IMR-90 (cell line): ENCODE measurements around the gene MYO1A. TPM values are rescaled to one million over a fixed set of nuclear protein-coding genes. Genes with fewer than 3 reads are reported as not detected.

Experiments
- ATAC-seq: fragments of 200-7000 bp; cut with Tn5 transposase; 2 replicates; pipeline ENCODE4 v1.9.1; 2020; ENCODE audit warnings: low read depth, mild to moderate bottlenecking, moderate library complexity
- BruUV-seq: library from RNA; stranded (reverse); fragments of 400-500 nt; replicated peaks from 2 replicates; lab custom pipeline; 2021; lab: Mats Ljungman, UMichigan
- CTCF ChIA-PET: fragments of 300-600 bp; formaldehyde crosslinking; extraction: SDS; loops from one replicate; lab custom pipeline; 2021; ENCODE audit warnings: antibody characterized with exemption; lab: Yijun Ruan, JAX
- POLR2A ChIA-PET: fragments of 300-600 bp; sonication (Branson Sonifier 250); formaldehyde crosslinking; loops from one replicate; lab custom pipeline; 2022; ENCODE audit warnings: antibody characterized with exemption; ENCODE audit not compliant: unreplicated experiment; lab: Charles Lee
- DNase-seq: peaks from one replicate; pipeline ENCODE4 v3.0.0; 2013
- H2AFZ ChIP-seq: replicated peaks from 2 replicates; pipeline ENCODE3; 2013; ENCODE audit warnings: low read length, mild to moderate bottlenecking; ENCODE audit not compliant: poor library complexity
- H2AK5ac ChIP-seq: 2 replicates; pipeline ENCODE4 v1.6.1; 2013; ENCODE audit warnings: low read depth, low read length, inconsistent platforms
- H2AK9ac ChIP-seq: replicated peaks from 2 replicates; pipeline ENCODE3; 2013; ENCODE audit warnings: mild to moderate bottlenecking, low read depth, low read length, moderate library complexity; ENCODE audit not compliant: poor library complexity
- H2BK120ac ChIP-seq: 2 replicates; pipeline ENCODE4 v1.6.1; 2013; ENCODE audit warnings: low read depth, low read length, inconsistent platforms
- H2BK15ac ChIP-seq: 3 replicates; pipeline ENCODE4 v1.6.1; 2013; ENCODE audit warnings: low read depth, low read length, inconsistent platforms
- H2BK20ac ChIP-seq: 2 replicates; pipeline ENCODE4 v1.6.1; 2013; ENCODE audit warnings: low read depth, mild to moderate bottlenecking, inconsistent platforms, low read length, moderate library complexity
- H2BK5ac ChIP-seq: 2 replicates; pipeline ENCODE4 v1.6.1; 2013; ENCODE audit warnings: mild to moderate bottlenecking, low read depth, low read length, inconsistent platforms; ENCODE audit not compliant: poor library complexity, severe bottlenecking
- H3K14ac ChIP-seq: replicated peaks from 2 replicates; pipeline ENCODE4 v1.6.1; 2013; ENCODE audit warnings: low read depth, low read length, inconsistent platforms
- H3K18ac ChIP-seq: 2 replicates; pipeline ENCODE4 v1.6.1; 2013; ENCODE audit warnings: low read depth, low read length, control low read depth
- H3K23ac ChIP-seq: 2 replicates; pipeline ENCODE4 v1.6.1; 2013; ENCODE audit warnings: low read depth, low read length, inconsistent platforms
- H3K27ac ChIP-seq: 2 replicates; pipeline ENCODE4 v1.5.1; 2013; ENCODE audit warnings: mild to moderate bottlenecking, control low read depth, low read length; ENCODE audit not compliant: insufficient read depth
- H3K27me3 ChIP-seq: 2 replicates; pipeline ENCODE4 v1.6.1; 2013; ENCODE audit warnings: low read length; ENCODE audit not compliant: control insufficient read depth, insufficient read depth
- H3K36me3 ChIP-seq: 2 replicates; pipeline ENCODE4 v1.6.1; 2013; ENCODE audit warnings: low read length, mixed read lengths; ENCODE audit not compliant: control insufficient read depth, insufficient read depth
- H3K4ac ChIP-seq: 2 replicates; pipeline ENCODE4 v1.6.1; 2013; ENCODE audit warnings: low read depth, low read length, inconsistent platforms
- H3K4me1 ChIP-seq: 2 replicates; pipeline ENCODE4 v1.6.1; 2013; ENCODE audit warnings: low read length, mixed read lengths; ENCODE audit not compliant: control insufficient read depth, insufficient read depth
- H3K4me2 ChIP-seq: 2 replicates; pipeline ENCODE4 v1.6.1; 2013; ENCODE audit warnings: low read depth, mild to moderate bottlenecking, control low read depth, low read length, moderate library complexity
- H3K4me3 ChIP-seq: 2 replicates; pipeline ENCODE4 v1.5.1; 2013; ENCODE audit warnings: low read depth, mild to moderate bottlenecking, control low read depth, low read length, moderate library complexity; ENCODE audit not compliant: insufficient read depth
- H3K56ac ChIP-seq: 2 replicates; pipeline ENCODE4 v1.6.1; 2013; ENCODE audit warnings: low read length, inconsistent platforms; ENCODE audit not compliant: insufficient read depth; ENCODE audit errors: extremely low read depth
- H3K79me1 ChIP-seq, 2 experiments: 2 replicates each; pipeline ENCODE4 v1.6.1; 2013; ENCODE audit warnings: low read length in 2 of 2, inconsistent platforms in 1 of 2, low read depth in 1 of 2
- H3K9ac ChIP-seq: 2 replicates; pipeline ENCODE4 v1.6.1; 2013; ENCODE audit warnings: low read depth, low read length, control low read depth
- H3K9me1 ChIP-seq: 2 replicates; pipeline ENCODE4 v1.6.1; 2013; ENCODE audit warnings: low read length, inconsistent platforms; ENCODE audit not compliant: insufficient read depth
- H3K9me3 ChIP-seq: 2 replicates; pipeline ENCODE4 v1.6.1; 2013; ENCODE audit warnings: low read length; ENCODE audit not compliant: control insufficient read depth, insufficient read depth
- H4K20me1 ChIP-seq: 2 replicates; pipeline ENCODE4 v1.6.1; 2013; ENCODE audit warnings: low read length, inconsistent platforms; ENCODE audit not compliant: insufficient read depth
- H4K5ac ChIP-seq: 2 replicates; pipeline ENCODE4 v1.6.1; 2013; ENCODE audit warnings: mild to moderate bottlenecking, low read depth, low read length, control low read depth
- H4K8ac ChIP-seq, 2 experiments: 2 replicates each; pipeline ENCODE4 v1.6.1; 2013; ENCODE audit warnings: low read depth in 2 of 2, low read length in 2 of 2, control low read depth in 1 of 2, inconsistent platforms in 1 of 2
- H4K91ac ChIP-seq: 2 replicates; pipeline ENCODE4 v1.6.1; 2013; ENCODE audit warnings: low read depth, low read length, inconsistent platforms; ENCODE audit not compliant: insufficient read depth
- BHLHE40 ChIP-seq: fragments of 150-350 bp; IDR thresholded peaks from 2 replicates; pipeline ENCODE4 v1.6.1; 2016; ENCODE audit warnings: mild to moderate bottlenecking, low read depth, low read length
- CEBPB ChIP-seq: IDR thresholded peaks from 2 replicates; pipeline ENCODE4 v1.6.1; 2012; ENCODE audit warnings: low read depth, low read length, improper control_type of control experiment
- CHD1 ChIP-seq: IDR thresholded peaks from 2 replicates; pipeline ENCODE4 v1.6.1; 2012; ENCODE audit warnings: low read depth, low read length, improper control_type of control experiment
- CTCF ChIP-seq: conservative IDR thresholded peaks from 2 replicates; pipeline ENCODE4 v1.5.1; 2012; ENCODE audit warnings: mild to moderate bottlenecking, low read depth, low read length, improper control_type of control experiment
- ELK1 ChIP-seq: fragments of 150-350 bp; IDR thresholded peaks from 2 replicates; pipeline ENCODE4 v1.6.1; 2016; ENCODE audit warnings: low read depth, mild to moderate bottlenecking, low read length, moderate library complexity, borderline replicate concordance
- FOS ChIP-seq: fragments of 150-350 bp; IDR thresholded peaks from 2 replicates; pipeline ENCODE4 v1.6.1; 2016; ENCODE audit warnings: low read depth, low read length
- MAFK ChIP-seq: IDR thresholded peaks from 2 replicates; pipeline ENCODE4 v1.6.1; 2012; ENCODE audit warnings: low read depth, low read length, improper control_type of control experiment
- MAZ ChIP-seq: IDR thresholded peaks from 2 replicates; pipeline ENCODE4 v1.6.1; 2012; ENCODE audit warnings: low read depth, mild to moderate bottlenecking, low read length, improper control_type of control experiment, moderate library complexity, borderline replicate concordance
- MXI1 ChIP-seq: IDR thresholded peaks from 2 replicates; pipeline ENCODE4 v1.6.1; 2012; ENCODE audit warnings: low read depth, mild to moderate bottlenecking, low read length, moderate library complexity, borderline replicate concordance
- NFE2L2 ChIP-seq: fragments of 150-350 bp; IDR thresholded peaks from 2 replicates; pipeline ENCODE4 v1.6.1; 2016; ENCODE audit warnings: low read depth, mild to moderate bottlenecking, low read length
- POLR2A ChIP-seq: IDR thresholded peaks from 2 replicates; pipeline ENCODE4 v1.6.1; 2012; ENCODE audit warnings: mild to moderate bottlenecking, low read depth, low read length
- RAD21 ChIP-seq: IDR thresholded peaks from 2 replicates; pipeline ENCODE4 v1.6.1; 2012; ENCODE audit warnings: low read length, improper control_type of control experiment
- RCOR1 ChIP-seq: IDR thresholded peaks from 2 replicates; pipeline ENCODE4 v1.6.1; 2012; ENCODE audit warnings: mild to moderate bottlenecking, low read length, improper control_type of control experiment; ENCODE audit not compliant: insufficient replicate concordance
- RFX5 ChIP-seq: IDR thresholded peaks from 2 replicates; pipeline ENCODE4 v1.8.0; 2012; ENCODE audit warnings: low read depth, mild to moderate bottlenecking, low read length, moderate library complexity
- USF2 ChIP-seq: fragments of 150-350 bp; IDR thresholded peaks from 2 replicates; pipeline ENCODE4 v1.6.1; 2017; ENCODE audit warnings: mild to moderate bottlenecking, antibody characterized with exemption, low read length, low read depth
- WGBS, 2 experiments: methylation state at CpG; one replicate each; pipeline versions ENCODE4 v1.1.5 to v1.1.7; 2013; ENCODE audit warnings: missing lambda C conversion rate in 2 of 2; ENCODE audit not compliant: insufficient read length in 1 of 2; ENCODE audit errors: extremely low coverage in 2 of 2; 5-methylcytosine and 5-hydroxymethylcytosine counted together
- dilution Hi-C: fragments of 300-500 bp; cut with HindIII; formaldehyde crosslinking; loops from one replicate; pipeline ENCODE4 v1.14.3; 2018; ENCODE audit warnings: low sequenced_read_pairs; ENCODE audit not compliant: unreplicated experiment
- in situ Hi-C: fragments of 300-500 bp; cut with MboI; formaldehyde crosslinking; loops from 3 replicates; pipeline ENCODE4 v1.14.3; 2019; ENCODE audit warnings: low sequenced_read_pairs, inconsistent platforms, mixed read lengths
- intact Hi-C: fragments of 100-400 bp; cut with micrococcal nuclease; formaldehyde crosslinking; loops from 2 replicates; pipeline ENCODE4 v1.10.0; 2022
- polyA plus RNA-seq, 3 experiments: library from polyadenylated mRNA; depleted of rRNA; stranded (reverse); fragments of >200 nt; gene quantifications; 2 replicates each; pipeline ENCODE4 v1.2.3, GENCODE V29; 2012; ENCODE audit warnings: low replicate concordance in 1 of 3
- total RNA-seq: library from RNA; depleted of rRNA; stranded (reverse); fragments of >200 nt; gene quantifications from 2 replicates; pipeline ENCODE4 v1.2.3, GENCODE V29; 2012

The MYO1A gene
- total and polyA plus RNA-seq, 2 of the 4 experiments (the other 2 are of a cell fraction): under 0.01 TPM; not detected in 1

GRCh38 chr12:56983386-56983785, 66.5 kb downstream of the MYO1A start:
- dilution Hi-C loops (no loop called here), in situ Hi-C loops (loop anchor here (25.0 kb wide), 1 partner anchor 471 kb away; the partner anchor contains the start of gene RBMS2), intact Hi-C loops (no loop called here)
- no peak overlapping the region for H2AFZ ChIP-seq
- no peak overlapping the region for H2BK120ac ChIP-seq
- H3K4me3 ChIP-seq: no peak overlapping the region
- no peak overlapping the region for H2AK5ac ChIP-seq
- ATAC-seq (no peak), DNase-seq (no peak)
- no peaks in the 10 kb centered on the region for H3K9me3 ChIP-seq
- no peak overlapping the region for H3K4me2 ChIP-seq
- peaks cover 3% of the 10 kb centered on the region for H3K4me1 ChIP-seq
- no peak overlapping the region for H2BK15ac ChIP-seq
- H4K5ac ChIP-seq: no peak overlapping the region
- BruUV-seq: no TSS peak
- H3K9me1 ChIP-seq: no peaks in the 10 kb centered on the region
- H2BK5ac ChIP-seq: no peak overlapping the region
- no peak overlapping the region for H3K56ac ChIP-seq
- H3K18ac ChIP-seq: no peak overlapping the region
- 56% methylated on average over 3 of the region's 4 CpGs; no CpG with 5 or more reads in 1 of the 2 experiments for WGBS, 2 experiments
- no peak overlapping the region for H3K9ac ChIP-seq
- peaks cover 6% of the 10 kb centered on the region; the same call in 1 of the 2 replicates for H3K27me3 ChIP-seq
- H3K79me1 ChIP-seq: no peaks in the 10 kb centered on the region
- no peak overlapping the region for H3K14ac ChIP-seq
- H4K91ac ChIP-seq: no peak overlapping the region
- no peak overlapping the region for H3K27ac ChIP-seq
- H4K8ac ChIP-seq: no peak overlapping the region
- H2BK20ac ChIP-seq: no peak overlapping the region
- no peak overlapping the region for H3K4ac ChIP-seq
- H4K20me1 ChIP-seq: peaks cover 3% of the 10 kb centered on the region; the same call in 1 of the 2 replicates
- no peak overlapping the region for H2AK9ac ChIP-seq
- CTCF ChIA-PET: no interaction called here
- TF ChIP-seq MAFK: no peak
- no peak for TF ChIP-seq CTCF
- TF ChIP-seq RFX5: no peak
- TF ChIP-seq FOS: no peak
- no peak for TF ChIP-seq MAZ
- no peak for TF ChIP-seq USF2
- no peak for TF ChIP-seq RCOR1
- no peak for TF ChIP-seq ELK1
- no peak for TF ChIP-seq NFE2L2
- TF ChIP-seq CHD1: no peak
- TF ChIP-seq BHLHE40: no peak
- TF ChIP-seq MXI1: no peak
- TF ChIP-seq CEBPB: no peak
- TF ChIP-seq RAD21: no peak
- TF ChIP-seq POLR2A: no peak
- POLR2A ChIA-PET: no interaction called here
- H3K36me3 ChIP-seq: no peaks in the 10 kb centered on the region
- no peak overlapping the region for H3K23ac ChIP-seq
